OCI-LY1 (cell line): ENCODE measurements around the gene PSMA8.

ENCODE experiments used
- EZH2 ChIP-seq: fragments of 200-600 bp; sonication (generic), shearing (Covaris generic); IDR thresholded peaks from 2 replicates; pipeline ENCODE4 v1.8.0; 2017; ENCODE audit warnings: borderline replicate concordance, mixed run types, mild to moderate bottlenecking, antibody characterized with exemption, low read length, moderate library complexity, mixed read lengths
- TF ChIP-seq, protein P1 (sequence below): fragments of 200-600 bp; sonication (generic), shearing (Covaris generic); IDR thresholded peaks from 2 replicates; pipeline ENCODE4 v1.5.1; 2017; ENCODE audit warnings: mild to moderate bottlenecking, antibody characterized with exemption, low read length, moderate library complexity, mixed read lengths

DNA sequence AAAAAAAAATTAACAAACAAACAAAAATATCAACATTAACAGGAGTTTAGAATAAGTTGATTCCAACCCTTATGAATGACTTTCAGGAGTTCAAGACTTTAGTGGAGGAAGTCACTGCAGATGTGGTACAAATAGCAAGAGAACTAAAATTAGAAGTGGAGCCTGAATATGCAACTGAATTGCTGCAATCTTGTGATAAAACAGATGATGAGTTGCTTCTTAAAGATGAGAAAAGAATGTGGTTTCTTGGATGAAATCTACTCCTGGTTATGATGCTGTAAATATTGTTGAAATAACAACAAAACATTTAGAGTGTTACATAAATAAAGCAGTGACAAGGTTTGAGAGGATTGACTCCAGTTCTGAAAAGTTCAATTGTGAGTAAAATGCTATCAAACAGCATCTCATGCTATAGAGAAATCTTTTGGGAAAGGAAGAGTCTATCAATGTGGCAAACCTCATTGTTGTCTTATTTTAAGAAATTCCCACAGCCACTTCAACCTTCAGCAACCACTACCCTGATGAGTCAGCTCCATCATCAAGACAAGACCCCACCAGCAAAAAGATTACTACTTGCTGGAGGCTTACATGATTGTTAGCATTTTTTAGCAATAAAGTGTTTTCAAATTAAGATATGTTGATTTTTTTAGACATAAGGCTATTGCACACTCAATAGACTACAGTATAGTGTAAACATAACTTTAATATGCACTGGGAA, 49.9 kb downstream of the PSMA8 start:
- TF ChIP-seq, protein P1, sequence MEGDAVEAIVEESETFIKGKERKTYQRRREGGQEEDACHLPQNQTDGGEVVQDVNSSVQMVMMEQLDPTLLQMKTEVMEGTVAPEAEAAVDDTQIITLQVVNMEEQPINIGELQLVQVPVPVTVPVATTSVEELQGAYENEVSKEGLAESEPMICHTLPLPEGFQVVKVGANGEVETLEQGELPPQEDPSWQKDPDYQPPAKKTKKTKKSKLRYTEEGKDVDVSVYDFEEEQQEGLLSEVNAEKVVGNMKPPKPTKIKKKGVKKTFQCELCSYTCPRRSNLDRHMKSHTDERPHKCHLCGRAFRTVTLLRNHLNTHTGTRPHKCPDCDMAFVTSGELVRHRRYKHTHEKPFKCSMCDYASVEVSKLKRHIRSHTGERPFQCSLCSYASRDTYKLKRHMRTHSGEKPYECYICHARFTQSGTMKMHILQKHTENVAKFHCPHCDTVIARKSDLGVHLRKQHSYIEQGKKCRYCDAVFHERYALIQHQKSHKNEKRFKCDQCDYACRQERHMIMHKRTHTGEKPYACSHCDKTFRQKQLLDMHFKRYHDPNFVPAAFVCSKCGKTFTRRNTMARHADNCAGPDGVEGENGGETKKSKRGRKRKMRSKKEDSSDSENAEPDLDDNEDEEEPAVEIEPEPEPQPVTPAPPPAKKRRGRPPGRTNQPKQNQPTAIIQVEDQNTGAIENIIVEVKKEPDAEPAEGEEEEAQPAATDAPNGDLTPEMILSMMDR, result no peak
- TF ChIP-seq EZH2, result no peak
